GM21360 (cell line): ENCODE data around the gene WDR19.
"Not testable (repeated sequence)": the region's sequence is repeated elsewhere in the genome, so short reads cannot be mapped to it uniquely, and the experiment has no call there.

Experiments
- ATAC-seq: cut with Tn5 transposase; IDR thresholded peaks from one replicate; pipeline ENCODE4 v1.9.1; 2021; ENCODE audit warnings: mild to moderate bottlenecking, moderate library complexity; ENCODE audit not compliant: unreplicated experiment

Gene WDR19

DNA sequence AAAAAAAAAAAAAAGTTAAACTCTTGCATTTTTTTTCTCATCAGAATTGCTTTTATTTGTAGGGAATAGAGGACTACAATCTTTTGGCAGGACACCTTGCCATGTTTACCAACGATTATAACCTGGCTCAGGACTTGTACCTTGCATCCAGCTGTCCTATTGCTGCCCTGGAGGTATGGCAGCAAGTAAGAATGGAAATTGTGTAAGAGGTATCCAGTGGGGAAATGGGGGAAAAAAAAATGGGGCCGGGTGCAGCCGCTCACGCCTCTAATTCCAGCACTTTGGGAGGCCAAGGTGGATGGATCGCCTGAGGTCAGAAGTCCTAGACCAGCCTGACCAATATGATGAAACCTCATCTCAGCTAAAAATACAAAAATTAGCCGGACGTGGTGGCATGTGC, 49.8 kb downstream of the WDR19 start:
- ATAC-seq = no peak

- ATAC-seq = no peak
Measured at GRCh38 chr4:39233114-39233513, 50.8 kb downstream of the WDR19 start.

- no peak for ATAC-seq
Measured at GRCh38 chr4:39233783-39234182, 51.5 kb downstream of the WDR19 start.

DNA sequence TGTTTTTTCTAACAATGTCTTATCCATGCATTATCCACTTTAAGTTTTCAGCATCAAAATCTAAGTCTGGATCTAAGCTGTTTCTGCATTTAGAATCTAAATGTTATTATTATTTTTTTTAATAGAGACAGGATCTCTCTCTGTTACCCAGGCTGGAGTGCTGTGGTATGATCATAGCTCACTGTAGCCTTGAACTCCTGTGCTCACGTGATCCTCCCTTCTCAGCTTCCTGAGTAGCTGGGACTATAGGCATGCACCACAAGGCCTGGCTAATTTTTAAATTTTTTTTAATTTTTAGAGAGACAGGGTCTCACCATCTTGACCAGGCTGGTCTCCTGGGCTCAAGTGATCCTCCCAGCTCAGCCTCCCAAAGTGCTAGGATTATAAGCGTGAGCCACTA, 52.7 kb downstream of the WDR19 start:
- ATAC-seq = no peak

DNA sequence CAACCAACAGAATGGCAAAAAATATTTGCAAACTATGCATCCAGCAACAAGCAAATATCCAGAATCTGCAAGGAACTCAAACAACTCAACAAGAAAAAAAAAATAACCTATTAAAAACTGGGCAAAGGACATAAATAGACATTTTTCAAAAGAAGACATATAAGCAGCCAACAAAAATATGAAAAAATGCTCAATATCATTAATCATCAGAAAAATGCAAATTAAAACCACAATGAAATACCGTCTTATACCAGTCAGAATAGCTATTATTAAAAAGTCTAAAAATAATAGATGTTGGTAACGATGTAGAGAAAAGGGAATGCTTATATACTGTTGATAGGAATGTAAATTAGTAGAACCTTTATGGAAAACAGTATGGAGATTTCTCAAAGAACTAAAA, 53.4 kb downstream of the WDR19 start:
- no peak for ATAC-seq

DNA sequence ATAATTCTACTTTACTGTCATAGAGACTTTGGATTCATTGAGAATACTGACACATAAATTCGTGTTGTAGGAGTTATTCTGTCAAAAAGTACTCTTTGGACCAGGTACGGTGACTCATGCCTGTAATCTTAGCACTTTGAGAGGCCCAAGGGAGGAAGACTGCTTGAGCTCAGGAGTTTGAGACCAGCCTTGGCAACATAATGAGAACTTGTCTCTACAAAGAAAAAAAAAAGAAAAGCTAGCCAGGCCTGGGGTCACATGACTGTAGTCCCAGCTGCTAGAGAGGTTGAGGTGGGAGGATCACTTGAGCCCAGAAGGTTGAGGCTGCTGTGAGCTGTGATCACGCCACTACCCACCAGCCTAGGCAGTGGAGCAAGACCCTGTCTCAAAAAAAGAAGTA, 54.9 kb downstream of the WDR19 start:
- no peak for ATAC-seq

DNA sequence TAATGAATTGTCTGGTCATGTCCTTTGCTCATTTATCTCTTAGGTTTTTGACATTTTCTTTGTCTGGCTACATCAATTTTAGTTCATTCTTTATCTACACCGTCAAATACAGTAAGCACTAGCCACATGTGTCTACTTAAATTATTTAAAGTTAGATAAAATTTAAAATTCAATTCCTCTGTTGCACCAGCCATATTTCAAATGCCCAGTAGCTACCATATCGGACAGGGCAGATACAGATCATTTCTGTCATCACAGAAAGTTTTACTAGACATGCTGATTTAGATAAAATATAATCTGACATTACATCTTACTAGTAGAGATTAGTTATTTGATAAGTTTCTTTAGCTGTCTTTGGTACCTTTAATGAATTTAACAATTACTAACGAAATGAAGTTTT, 61.1 kb downstream of the WDR19 start:
- ATAC-seq = no peak

DNA sequence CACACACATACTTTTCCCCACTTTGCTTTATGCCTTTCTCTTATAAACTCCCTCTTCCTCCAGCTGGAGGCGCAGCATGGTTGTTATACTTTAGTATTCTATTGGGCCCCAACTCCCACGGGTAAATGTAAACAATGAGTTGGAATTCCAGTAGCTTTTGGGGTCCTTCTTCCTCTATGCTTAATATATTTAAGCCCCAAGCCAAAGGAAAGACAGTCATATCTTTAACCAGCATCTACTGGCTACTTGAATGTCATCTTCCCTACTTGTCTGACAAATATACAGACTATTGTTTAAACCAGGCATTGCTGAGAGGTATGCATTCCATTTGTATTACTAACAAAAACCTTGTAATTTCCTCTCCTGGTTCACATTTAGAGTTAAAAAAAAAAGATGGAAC, 72.9 kb downstream of the WDR19 start:
- ATAC-seq = no peak

- ATAC-seq = no peak
Measured at GRCh38 chr4:39255871-39256270, 73.5 kb downstream of the WDR19 start.

DNA sequence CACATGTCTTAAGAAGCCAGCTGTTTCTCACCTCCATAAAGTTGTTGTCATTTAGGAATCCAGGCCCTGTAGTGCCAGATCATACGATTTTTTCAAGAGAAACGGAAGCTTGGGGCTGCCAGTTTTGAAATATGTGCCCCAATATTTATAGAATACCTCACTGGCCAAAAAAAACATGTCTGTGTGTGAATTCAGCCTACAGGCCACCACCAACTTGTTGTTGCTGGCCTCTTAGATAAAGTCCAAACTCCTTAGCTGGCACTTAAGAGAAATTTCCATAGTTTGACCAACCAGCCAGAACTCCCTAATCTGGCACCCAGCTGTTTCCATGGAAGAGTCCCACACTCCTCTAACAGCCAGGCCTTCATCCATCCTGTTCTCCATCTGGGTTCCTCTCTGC, 74.1 kb downstream of the WDR19 start:
- ATAC-seq = no peak

GRCh38 chr4:39259571-39260330, 77.4 kb downstream of the WDR19 start:
- ATAC-seq = no peak

DNA sequence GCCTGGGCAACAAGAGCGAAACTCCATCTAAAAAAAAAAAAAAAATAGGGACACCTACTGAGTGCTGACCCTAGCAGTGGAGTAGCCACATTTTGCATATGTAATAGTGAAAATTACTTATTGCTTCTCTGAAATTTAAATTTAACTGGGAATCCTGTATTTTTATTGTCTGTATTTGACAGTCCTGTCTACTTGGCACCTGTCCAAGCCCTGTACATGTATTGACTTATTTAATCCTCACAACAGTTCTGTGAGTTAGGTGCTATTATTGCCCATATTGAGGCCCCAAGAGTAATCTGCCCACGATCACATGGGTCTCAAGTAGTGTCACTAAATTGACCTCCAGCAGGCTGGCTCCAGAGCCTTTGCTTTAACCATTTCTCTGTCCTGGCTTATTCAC, 81.6 kb downstream of the WDR19 start:
- no peak for ATAC-seq

- no peak for ATAC-seq
Measured at GRCh38 chr4:39274503-39274902, 92.2 kb downstream of the WDR19 start.

DNA sequence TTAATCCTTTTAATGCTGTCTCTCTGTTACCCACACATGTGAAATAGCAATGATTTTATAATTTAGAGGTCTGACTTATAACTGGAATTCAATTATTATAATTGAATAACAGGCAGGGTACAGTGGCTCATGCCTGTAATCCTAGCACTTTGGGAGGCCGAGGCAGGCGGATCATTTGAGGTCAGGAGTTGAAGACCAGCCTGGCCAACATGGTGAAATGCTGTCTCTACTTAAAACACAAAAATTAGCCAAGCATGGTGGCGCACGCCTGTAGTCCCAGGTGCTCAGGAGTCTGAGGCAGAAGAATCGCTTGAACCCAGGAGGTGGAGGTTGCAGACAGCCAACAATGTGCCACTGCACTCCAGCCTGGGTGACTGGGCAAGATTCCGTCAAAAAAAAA, 95.3 kb downstream of the WDR19 start:
- not testable (repeated sequence) for ATAC-seq

GRCh38 chr4:39278476-39278875, 96.1 kb downstream of the WDR19 start:
- no peak for ATAC-seq

DNA sequence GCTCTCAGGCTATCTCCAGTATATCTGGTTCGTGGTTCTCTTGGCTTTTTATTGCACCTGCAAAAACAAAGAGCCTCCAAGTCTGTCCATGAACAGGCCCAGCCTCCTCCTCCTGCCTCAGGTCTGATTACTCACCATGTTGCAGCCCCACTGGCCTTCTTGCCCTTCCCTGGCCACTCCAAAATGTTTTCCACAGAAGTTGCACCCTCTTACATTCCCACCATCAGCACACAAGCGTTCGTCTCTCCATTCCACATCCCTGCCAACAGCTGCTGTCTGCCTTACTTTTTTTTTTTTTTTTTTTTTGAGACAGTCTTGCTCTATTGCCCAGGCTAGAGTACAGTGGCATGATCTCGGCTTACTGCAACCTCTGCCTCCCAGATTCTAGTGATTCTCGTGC, 97.1 kb downstream of the WDR19 start:
- ATAC-seq = no peak

DNA sequence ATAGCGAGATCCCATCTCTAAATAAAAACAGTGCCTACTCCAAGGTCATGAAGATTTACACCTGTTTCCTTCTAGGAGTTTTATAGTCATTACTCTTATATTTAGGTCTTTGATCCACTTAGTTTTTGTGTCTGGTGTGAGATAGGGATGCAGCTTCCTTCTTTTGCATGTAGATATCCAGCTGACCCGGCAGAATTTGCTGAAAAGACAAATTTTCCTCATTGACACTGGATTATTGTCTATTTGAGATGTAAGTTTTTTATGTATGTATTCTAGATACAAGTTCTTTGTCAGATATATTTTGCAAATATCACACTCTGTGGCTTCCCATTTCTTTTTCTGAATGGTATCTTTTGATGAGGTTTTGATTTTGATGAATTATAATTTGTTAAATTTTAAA, 98.4 kb downstream of the WDR19 start:
- ATAC-seq = no peak

DNA sequence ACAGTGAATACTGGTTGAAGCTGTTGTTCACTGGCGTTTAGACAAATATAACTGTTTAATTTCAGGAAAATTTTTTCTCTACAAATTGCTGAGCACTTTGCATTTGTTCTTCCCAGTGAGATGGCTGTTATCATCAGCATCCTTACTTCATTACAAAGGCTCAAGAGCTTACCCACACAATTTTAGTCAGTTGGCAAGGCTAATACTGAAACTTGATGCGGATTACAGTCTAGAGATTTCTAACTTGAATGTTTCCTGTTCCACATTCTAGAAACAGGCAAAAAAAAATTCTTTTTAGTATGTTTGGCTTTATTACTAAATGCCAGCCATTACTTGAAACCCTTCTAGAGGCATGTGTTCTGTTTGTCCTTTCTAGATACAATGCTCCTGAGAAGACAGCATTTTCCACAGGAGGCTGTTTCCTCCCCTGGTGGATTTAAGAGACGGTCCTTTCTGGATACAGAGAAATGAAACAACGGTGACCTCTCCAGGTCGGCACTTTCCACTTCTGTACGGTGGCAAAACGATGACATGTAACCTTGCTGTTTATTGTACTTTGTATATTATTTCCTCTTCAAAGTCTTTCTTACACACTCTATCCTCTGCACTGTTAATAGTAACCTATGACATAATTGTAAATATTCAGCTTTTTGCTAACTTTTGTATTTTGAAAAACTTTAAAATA, 102.9 kb downstream of the WDR19 start:
- no peak for ATAC-seq

- ATAC-seq = no peak
Measured at GRCh38 chr4:39285853-39286252, 103.5 kb downstream of the WDR19 start.

GRCh38 chr4:39286263-39286662, 103.9 kb downstream of the WDR19 start:
- ATAC-seq = no peak

DNA sequence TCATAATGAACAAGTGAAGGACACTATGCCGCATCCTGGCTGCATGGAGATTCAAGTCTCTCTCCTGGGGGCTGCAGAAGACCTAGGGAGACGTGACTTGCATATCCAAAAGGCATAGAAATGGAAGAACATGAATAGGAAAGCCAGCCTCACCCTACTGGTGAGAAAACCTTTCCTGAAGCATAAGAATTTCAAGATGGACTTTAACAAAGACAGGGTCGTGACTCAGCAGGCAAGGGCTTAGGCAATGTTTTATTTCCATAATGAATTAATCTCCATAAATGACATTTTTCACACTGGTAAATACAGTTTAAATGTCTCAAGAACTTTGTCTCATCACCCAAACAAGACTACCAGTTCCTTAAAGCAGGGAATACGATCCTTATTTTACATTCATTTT, 104.9 kb downstream of the WDR19 start:
- ATAC-seq = no peak

DNA sequence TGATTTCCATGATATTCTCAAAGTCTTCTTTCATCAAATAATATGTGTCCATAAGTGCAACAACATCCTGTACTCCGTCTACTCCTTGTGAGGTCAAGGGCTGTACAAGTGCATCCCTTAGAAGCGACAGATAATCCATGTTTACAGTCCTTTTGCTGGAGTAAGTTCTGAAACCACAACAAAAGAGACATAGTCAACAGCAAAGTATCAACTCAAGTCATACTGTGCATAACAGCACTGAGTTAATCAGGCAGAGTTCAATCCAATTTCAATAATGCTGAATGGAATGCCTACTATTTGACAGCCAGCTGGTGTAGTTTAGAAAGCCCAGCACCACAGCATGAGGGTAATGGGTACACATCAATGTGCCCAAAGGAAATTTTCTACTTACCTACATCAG, 109.4 kb downstream of the WDR19 start:
- ATAC-seq = no peak

DNA sequence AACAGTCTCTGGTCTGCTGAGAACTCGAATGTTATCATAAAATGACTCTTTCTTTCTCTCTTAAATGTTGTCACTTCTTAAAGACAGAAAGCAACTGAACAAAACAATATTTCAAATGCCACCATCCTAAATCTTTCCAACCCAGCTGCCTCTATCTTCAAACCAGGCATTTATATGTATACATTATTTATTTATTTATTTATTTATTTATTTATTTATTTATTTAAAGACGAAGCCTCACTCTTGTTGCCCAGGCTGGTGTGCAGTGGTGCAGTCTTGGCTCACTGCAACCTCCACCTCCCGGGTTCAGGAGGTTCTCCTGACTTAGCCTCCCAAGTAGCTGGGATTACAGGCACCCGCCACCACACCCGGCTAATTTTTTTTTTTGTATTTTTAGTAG, 110.1 kb downstream of the WDR19 start:
- ATAC-seq = not testable (repeated sequence)
